Gastroesophageal sphincter (tissue), 3 donors: ENCODE data around the gene FAIM2.

ENCODE experiments used
- CTCF ChIP-seq, 4 experiments: fragments of 200-600 bp in 2 of 4; fragments of 450-650 bp in 2 of 4; sonication (generic) in 1 of 4; IDR thresholded peaks; one replicate each; pipeline ENCODE4 v1.5.1; 2017 to 2019; ENCODE audit warnings: antibody characterized with exemption in 4 of 4, mild to moderate bottlenecking in 2 of 4, moderate library complexity in 2 of 4
- POLR2A ChIP-seq, 2 donors: fragments of 450-650 bp; IDR thresholded peaks; one replicate each; pipeline ENCODE4 v1.6.1; 2017; ENCODE audit warnings: antibody characterized with exemption in 2 of 2, mild to moderate bottlenecking in 2 of 2, moderate library complexity in 1 of 2

DNA sequence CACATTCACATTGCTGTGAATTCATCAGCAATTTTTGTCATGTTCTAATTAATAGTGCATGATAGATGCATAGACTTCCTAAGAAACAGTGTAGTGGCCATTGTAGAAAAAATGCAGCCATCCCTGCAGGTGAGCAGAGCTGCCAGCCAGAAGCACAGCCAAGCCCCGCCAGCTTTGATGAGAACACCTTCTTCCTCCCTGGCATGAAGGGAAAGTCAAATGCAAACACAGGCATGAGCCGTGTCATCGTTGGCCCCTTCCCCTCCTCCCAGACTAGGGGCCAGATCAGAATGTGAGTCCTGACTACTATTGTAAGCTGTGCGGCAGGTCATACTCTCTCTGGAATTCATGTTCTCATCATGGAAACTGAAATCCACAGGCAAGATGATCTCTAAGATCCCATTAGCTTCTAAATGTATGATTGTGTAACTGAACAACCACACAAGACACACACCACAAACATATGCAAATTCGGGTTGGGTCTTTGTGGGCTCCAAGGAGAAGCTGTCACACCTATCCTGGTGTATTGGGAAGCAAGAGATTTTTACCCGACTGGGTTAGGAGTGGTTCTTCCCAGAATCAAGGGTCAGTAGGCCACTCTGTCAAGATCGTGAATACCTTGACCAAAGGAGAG is 44.0 kb upstream of the FAIM2 start:
- no peak for TF ChIP-seq CTCF (IDR thresholded peaks at IDR 0.05)
- TF ChIP-seq POLR2A (IDR thresholded peaks at IDR 0.05): no peak
